GM19193 (cell line): ENCODE data around the gene HIKESHI.

Source experiments
- POLR2A ChIP-seq: IDR thresholded peaks from 4 replicates; pipeline ENCODE4 v1.6.1; 2011; ENCODE audit not compliant: insufficient read depth, insufficient read length; ENCODE audit errors: extremely low read depth

Gene HIKESHI

GRCh38 chr11:86386746-86387145 lies 84.7 kb downstream of the HIKESHI start:
- no peak for TF ChIP-seq POLR2A

DNA sequence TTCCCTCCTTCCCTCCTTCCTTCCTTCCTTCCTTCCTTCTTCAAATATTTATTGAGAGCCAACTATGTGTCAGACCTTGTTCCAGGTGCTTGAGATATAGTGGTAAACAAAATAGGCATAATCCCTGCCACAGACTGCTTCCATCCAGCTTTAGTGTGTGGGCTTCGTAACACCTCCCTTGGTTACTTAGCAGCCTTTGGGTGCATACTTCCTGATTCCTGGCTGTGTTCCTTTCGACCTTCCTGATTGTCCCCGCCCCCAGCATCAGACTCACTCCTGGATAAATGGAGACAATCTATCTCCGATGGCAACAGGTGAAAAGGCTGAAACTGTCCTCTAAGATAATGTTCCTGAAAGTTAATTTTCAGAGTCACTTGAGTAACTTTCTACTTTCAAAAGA lies 86.2 kb downstream of the HIKESHI start:
- no peak for TF ChIP-seq POLR2A

DNA sequence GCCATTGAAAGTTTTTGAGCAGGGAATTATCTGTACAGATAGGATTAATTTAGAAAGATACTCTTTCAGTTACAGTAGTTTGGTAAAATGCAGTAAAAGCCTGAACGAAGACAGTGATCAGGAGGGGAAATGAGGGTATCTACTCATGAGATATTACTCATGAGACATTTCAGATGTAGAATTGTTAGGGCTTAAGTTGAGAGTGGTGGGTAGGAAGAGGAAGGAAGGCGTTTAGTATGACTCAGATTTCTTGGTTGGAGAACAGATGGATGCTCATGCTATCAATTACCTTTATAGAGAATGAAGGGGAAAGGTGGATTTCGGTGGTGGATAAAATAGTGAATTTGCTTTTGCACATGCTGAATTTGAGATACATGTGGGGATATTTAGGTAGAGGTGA lies 88.4 kb downstream of the HIKESHI start:
- TF ChIP-seq POLR2A: no peak

GRCh38 chr11:86395061-86395551 lies 93.1 kb downstream of the HIKESHI start:
- TF ChIP-seq POLR2A: no peak
